ENCODE data around the gene HEMK1. TPM values are rescaled to one million over a fixed set of nuclear protein-coding genes. Genes with fewer than 3 reads are reported as not detected.

The HEMK1 gene
- polyA plus RNA-seq, 3 donors = 24.0 to 33.4 (median 27.9) TPM

DNA sequence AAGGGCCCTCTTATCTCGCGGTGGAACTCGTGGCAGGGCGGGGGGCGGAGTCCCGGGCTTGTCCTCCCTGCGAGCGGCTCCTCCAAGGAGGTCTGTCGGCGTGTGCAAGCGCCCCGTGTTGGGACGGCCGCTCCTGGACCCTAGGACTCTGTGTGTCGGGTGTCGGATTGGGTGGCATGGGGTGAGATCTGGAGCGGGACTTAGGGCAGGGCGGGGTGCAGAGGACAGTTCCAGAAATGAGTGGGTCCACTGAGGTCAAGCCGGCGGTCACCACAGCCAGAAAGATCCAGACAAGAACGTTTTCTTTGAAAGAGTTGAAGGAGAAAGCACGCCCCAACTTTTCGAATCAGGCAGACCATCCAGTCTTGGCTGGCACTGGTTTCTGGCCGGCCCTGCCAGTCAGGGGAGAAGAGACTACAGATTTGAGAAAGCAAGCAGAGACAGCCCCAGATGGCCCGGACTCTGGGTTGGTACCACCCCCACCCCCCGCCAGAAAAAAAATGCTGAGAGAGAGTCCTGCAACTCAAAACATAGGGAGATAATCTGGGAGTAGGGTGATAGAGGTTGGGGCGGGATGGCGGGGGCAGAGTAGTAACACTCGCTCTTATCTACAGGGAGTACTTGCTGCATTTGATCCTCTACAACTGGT lies 43.0 kb downstream of the HEMK1 start:
- no peak for DNase-seq

DNA sequence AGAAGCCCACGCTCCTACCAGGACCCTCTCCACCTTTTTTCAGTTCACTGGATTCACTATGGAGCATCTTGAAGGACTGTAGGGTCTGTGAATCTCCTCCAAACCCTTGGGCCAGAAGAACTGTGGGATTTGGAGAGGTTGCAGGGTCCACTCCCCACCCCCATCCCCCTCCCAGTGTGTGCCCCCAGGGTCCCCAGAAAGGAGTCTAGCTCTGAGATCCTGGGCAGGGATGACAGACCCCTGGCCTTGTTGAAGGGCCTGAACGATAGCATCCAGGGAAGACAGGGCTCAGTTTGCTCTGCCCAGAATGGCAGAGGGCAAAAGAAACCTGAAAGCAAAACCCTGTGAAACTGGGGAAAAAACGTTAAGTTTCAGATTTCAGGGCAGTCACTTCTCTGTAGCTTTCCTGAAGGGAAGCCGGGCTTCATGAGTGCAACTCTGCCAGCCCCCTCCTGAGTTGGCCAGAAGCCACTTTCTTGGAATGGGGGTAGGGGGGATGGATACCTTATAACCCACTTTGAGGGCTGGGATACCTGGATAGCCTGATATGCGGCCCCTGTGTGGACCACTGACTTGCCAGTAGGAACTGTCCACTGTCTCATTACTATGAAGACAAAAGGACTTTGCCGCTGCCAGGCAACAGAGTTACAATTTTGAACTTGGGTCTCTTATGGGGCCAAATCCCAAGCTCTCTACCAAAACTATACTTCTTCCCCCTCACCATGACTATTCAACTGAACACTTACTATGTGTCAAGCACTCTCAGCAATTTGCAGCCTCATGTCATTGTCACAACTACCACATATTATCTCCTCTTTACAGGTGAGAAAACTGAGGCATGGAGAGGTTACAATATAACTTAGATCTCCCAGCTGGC lies 43.9 kb downstream of the HEMK1 start:
- no peak for DNase-seq

GRCh38 chr3:50615190-50615589 lies 45.9 kb downstream of the HEMK1 start:
- no peak for DNase-seq

GRCh38 chr3:50616003-50616769 lies 46.9 kb downstream of the HEMK1 start:
- peak; percentile 83 for DNase-seq

DNA sequence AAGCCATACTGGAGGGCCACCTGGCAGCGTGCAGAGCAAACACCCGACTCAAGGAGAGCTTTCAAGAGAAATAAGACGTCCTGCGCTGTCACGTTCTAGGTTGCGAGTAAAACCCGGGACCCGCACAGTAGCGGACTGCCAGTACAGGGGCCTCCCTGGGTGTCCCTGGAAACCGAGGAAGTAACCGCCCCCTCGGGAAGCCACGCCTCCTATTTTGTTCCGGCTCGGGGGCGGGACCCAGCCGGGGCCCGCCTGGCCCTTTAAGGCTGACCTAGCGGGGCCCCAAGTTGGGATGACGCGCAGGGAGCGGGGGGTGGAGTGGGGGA lies 47.4 kb downstream of the HEMK1 start:
- peak; percentile 92 for DNase-seq

GRCh38 chr3:50617096-50617791 lies 47.9 kb downstream of the HEMK1 start, which contains the start of gene MAPKAPK3:
Gene MAPKAPK3 (plus strand): TSS chr3:50617151. CDS start chr3:50617566, 415 bp downstream.
- DNase-seq = no peak

DNA sequence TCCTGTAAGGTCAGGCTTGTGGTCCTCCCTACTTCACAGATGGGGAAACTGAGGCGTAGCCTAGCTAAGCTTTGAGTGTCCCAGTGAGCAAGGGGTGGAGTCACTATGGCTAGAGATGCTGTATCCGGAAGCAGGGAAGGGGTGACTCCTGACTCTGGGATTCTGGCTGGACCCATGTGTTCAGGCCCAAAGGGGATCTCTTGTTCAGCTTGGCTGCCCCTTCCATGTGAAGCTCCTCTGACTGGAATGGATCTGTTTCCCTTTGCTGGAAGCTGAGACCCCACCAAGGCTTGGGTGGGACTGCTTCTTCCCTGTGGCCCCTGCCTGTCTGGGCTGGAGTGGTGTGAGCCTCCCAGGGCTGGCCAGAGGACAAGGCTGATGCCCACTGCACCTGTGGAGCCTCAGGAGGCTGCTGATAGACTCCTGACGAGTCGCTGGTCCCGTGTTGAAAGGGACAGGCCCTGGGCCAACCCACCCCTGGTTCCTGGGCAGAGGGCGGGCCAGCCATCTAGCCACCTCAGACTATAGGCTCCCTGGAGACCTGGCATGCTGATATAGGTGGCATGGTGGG lies 48.7 kb downstream of the HEMK1 start:
- DNase-seq = no peak

GRCh38 chr3:50620420-50620819 lies 51.1 kb downstream of the HEMK1 start:
- no peak for DNase-seq

- DNase-seq = no peak
These were observed 51.5 kb downstream of the HEMK1 start for GRCh38 chr3:50620820-50621219.

DNA sequence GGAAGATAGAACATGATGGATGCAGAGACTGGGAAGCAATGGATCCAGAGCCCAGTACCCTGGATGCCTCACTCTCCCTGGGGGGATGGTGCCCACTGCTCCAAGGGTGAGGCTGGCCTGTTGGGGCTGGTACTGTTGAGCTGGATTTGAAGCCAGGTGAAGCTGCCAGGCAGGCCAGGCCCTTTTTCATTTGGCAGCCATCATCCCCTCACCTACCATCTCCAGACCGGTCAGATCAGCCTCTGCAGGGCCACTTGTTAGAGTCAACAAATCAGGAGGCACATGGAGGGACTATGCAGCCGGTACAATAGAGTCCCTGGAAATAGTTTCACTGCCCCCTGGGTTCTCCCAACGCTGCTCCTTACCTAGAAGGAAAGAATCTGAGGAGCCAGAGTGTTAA lies 53.6 kb downstream of the HEMK1 start:
- DNase-seq = no peak

DNA sequence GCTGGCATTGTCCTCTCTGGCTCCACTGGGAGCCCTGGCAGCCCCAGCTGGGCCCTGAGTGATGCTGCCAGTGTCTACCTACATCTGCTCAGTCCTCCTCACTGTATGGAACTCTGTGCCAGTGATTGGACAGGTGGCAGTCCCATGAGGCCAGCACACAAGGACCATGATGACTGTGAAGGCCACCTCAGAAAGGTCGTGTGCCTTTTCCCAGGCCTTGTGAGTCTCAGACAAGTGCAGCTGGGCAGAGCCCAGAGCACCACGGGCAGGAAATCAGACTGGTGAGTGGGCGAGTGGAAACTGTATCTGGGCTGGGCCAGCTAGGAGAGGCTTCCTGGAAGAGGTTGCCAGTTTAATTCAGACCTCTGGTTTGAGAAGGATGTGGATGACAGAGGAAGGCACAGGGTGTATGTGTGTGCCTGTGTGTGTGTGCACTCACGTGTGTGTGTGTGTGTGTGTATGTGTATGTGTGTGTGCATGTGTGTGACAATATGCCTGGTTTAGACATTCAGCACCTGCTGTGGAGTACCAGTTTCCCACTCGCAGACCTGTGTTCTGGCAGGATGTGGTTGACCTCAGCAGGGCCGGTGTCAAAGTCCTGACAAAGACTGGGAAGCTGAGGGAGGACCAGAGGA lies 54.6 kb downstream of the HEMK1 start:
- no peak for DNase-seq

DNA sequence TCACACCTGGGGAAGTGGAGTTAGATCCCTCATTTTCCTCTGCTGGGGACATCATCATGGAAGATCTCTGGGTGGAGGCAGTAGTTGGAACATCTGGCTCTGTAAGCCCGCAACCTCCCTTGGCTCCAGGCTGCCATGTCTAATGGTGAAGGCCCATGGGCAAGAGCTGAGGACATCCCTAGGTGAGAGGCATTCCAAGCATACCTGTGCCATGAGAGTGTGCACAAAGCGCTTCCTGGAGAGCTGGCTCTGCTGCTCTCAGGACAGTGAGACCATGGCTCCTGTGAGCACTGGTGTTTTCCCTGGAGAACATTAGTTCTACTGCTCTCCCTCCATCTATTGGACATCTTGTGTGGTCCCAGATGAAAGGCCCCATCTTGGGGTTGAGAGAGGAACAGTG lies 55.3 kb downstream of the HEMK1 start:
- DNase-seq = no peak

DNA sequence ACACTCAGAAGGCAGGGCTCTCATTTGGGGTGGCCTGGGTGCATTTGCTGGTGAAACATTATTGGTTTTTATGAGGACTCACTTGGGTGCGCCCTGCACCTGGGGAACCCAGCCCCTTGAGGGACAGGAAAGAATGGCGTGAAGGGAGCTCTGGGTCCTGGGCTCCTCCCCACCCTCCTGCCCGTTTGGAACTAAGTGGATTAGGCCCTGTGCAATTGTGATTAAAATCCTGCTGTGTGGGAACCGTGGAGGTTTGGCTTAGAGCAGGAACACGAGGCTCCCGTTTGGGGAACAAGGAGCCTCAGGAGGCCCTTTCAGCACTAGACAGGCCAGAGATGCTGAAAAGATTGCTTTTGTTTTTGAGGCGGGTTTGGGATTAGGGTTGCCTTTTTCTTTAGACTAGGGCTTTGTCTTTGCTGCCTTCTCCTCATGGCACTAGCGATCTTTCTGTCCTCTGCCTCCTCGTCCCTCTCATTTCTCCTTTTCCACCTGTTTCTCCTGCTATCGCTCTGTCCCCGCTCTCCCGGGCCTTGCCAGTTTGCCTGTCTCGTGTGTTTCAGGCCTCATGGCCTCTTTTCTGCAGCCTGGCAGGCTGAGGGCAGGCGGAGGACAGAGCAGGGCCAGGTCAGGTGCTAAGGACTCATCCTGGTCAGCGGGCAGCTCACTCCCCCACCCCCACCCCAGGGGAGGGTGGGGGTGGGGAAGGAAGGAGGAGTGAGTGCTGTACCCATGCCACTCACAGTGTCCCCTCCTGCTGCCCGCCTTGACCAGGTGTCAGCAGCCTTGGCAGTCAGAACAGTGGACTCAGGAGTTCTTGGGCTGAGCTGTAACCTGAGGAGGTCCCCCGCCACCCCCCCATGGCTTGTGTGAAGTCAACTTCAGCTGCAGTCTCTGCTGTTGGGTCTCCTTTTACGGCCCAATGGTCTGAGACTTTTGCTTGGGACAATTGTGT lies 56.2 kb downstream of the HEMK1 start:
- DNase-seq = no peak

GRCh38 chr3:50626401-50626800 lies 57.1 kb downstream of the HEMK1 start:
- DNase-seq = no peak

DNA sequence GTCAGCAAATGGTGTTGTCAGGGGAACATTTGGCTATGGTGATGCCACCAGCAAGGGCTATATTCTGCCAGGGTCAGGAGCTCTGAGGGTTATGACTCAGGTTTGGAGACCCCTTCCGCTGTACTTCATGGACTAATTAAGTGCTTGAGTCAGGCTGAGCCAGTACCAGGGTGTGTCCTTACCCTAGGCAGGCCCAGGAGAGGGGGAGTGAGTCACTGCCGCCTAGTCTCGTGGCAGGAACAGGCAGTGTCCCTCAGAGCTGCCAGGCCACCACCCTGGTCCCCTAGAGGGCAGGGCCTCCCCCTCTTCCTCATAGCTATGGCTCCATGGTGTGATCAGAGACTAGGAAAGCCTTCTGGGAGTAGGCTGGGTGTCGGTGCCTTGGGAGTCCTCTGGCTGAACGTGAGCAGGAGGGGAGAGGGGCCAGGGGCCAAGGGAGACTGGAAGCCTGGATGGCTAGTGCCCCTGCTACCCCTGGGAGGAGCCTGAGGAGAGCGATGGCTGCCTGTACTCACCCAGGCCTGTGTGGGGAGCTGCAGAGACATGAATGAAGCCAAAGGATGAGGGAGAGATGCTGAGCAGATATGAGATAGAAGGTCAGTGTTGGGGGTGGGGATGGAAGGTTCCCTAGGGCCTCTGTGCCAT lies 58.2 kb downstream of the HEMK1 start:
- no peak for DNase-seq

DNA sequence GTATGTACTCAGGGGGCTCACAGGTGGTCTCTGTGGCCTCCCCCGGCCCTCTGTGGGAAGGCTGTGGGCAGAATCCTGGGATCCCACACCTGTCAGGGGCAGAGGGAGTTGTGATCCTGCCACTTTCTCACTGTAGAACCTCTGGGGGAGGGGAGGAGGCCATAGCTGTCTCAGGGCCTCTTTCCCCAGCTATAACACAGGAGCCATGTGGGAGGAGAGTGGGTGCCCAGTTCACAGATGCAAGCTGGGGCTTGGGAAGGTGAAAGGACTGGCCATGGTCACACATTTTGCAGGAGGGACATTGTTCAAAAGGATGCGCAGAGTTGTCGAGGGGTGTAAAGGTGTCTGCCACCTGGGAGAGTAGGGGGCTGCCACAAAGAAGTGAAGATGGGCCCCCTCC lies 59.3 kb downstream of the HEMK1 start:
- DNase-seq = no peak

- no peak for DNase-seq
These were observed 61.1 kb downstream of the HEMK1 start for GRCh38 chr3:50630394-50630793.

DNA sequence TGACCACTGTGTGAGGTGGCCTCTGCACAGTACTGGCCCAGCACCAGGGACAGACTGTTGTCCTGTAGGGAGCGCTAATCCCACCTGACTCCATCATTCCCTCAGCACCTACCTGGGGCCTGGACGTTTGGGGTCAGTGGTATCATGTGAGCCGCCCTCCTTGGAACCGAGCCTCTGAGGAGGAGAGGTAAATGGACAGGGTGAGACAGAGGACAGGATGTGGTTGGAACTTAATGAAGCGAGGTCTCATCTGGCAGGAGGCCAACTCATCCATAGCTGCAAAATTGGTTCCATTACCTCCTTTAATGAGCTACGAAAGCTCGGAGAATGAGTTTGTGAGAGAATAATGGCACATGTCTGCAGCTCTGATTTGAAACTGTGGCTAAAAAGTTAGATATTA lies 61.6 kb downstream of the HEMK1 start:
- DNase-seq = no peak

- no peak for DNase-seq
These were observed 63.1 kb downstream of the HEMK1 start for GRCh38 chr3:50632450-50632849.

Data from renal pelvis (tissue), 4 donors.